Fibroblast of lung (primary cell): ENCODE results near the gene CTNND2. TPM values are rescaled to one million over a fixed set of nuclear protein-coding genes. Genes with fewer than 3 reads are reported as not detected.

Experiments used
- DNase-seq, 2 donors: peaks; one replicate each; pipeline versions ENCODE4 v3.0.0 to v3.0.0-alpha.2; 2010; ENCODE audit warnings: low read depth in 2 of 2
- H2AFZ ChIP-seq: 2 replicates; pipeline ENCODE4 v1.5.1; 2012; ENCODE audit warnings: low read length, control low read depth, inconsistent platforms
- H3K27ac ChIP-seq: 2 replicates; pipeline ENCODE4 v1.5.1; 2011; ENCODE audit warnings: low read length, control low read depth; ENCODE audit not compliant: insufficient read depth
- H3K27me3 ChIP-seq: 2 replicates; pipeline ENCODE4 v1.5.1; 2011; ENCODE audit warnings: mild to moderate bottlenecking, low read length; ENCODE audit not compliant: control insufficient read depth, insufficient read depth
- H3K36me3 ChIP-seq: 2 replicates; pipeline ENCODE4 v1.5.1; 2011; ENCODE audit warnings: low read length; ENCODE audit not compliant: control insufficient read depth, insufficient read depth
- H3K4me1 ChIP-seq: 2 replicates; pipeline ENCODE4 v1.5.1; 2011; ENCODE audit warnings: low read length; ENCODE audit not compliant: control insufficient read depth, insufficient read depth; ENCODE audit errors: extremely low read depth
- H3K4me2 ChIP-seq: 2 replicates; pipeline ENCODE4 v1.5.1; 2011; ENCODE audit warnings: low read length, control low read depth; ENCODE audit not compliant: insufficient read depth; ENCODE audit errors: extremely low read depth
- H3K4me3 ChIP-seq, 4 experiments: fragments of 200-600 bp in 1 of 4; sonication (generic) in 1 of 4; replicated peaks in 1 of 4; 2 replicates each; pipeline ENCODE4 v1.5.1; 2011 to 2016; ENCODE audit warnings: low read length in 4 of 4, low read depth in 3 of 4, mild to moderate bottlenecking in 3 of 4, control low read depth in 2 of 4, inconsistent platforms in 1 of 4, mixed read lengths in 1 of 4; ENCODE audit not compliant: insufficient read depth in 1 of 4; ENCODE audit errors: control extremely low read depth in 1 of 4
- H3K79me2 ChIP-seq: 2 replicates; pipeline ENCODE4 v1.5.1; 2012; ENCODE audit warnings: mild to moderate bottlenecking, low read length, inconsistent platforms; ENCODE audit not compliant: control insufficient read depth, insufficient read depth
- H3K9ac ChIP-seq: 2 replicates; pipeline ENCODE4 v1.5.1; 2011; ENCODE audit warnings: mild to moderate bottlenecking, low read length, control low read depth; ENCODE audit not compliant: insufficient read depth
- H3K9me3 ChIP-seq: 2 replicates; pipeline ENCODE4 v1.5.1; 2012; ENCODE audit warnings: low read depth, low read length; ENCODE audit not compliant: control insufficient read depth, insufficient read depth
- H4K20me1 ChIP-seq: 2 replicates; pipeline ENCODE4 v1.5.1; 2011; ENCODE audit warnings: low read length; ENCODE audit not compliant: control insufficient read depth, insufficient read depth; ENCODE audit errors: extremely low read depth
- EZH2 ChIP-seq: IDR thresholded peaks from 2 replicates; pipeline ENCODE4 v1.5.1; 2012; ENCODE audit warnings: low read length, control low read depth, mild to moderate bottlenecking; ENCODE audit errors: missing control alignments
- polyA plus RNA-seq, 2 donors: library from polyadenylated mRNA; depleted of rRNA in 1 of 2; stranded (reverse) in 1 of 2; unstranded in 1 of 2; fragments of >200 nt; gene quantifications; 2 replicates each; pipeline ENCODE4 v1.2.1, GENCODE V29; 2011 to 2012; ENCODE audit warnings: missing spikeins in 1 of 2
- total RNA-seq: library from RNA; depleted of rRNA; stranded (reverse); fragments of >200 nt; gene quantifications from 2 replicates; pipeline ENCODE4 v1.2.1, GENCODE V29; 2014
- TF ChIP-seq, protein P1 (sequence below), 2 donors: IDR thresholded peaks in 1 of 2; conservative IDR thresholded peaks in 1 of 2; 1 replicate in 1 of 2; 2 replicates in 1 of 2; pipeline ENCODE4 v1.5.1; 2011 to 2012; ENCODE audit warnings: low read length in 2 of 2, control low read depth in 1 of 2, inconsistent platforms in 1 of 2, low read depth in 1 of 2, mild to moderate bottlenecking in 1 of 2

CTNND2 gene
- total and polyA plus RNA-seq, 2 donors (not counting 1 experiment from before 2014, with no cell fraction given) = not detected

DNA sequence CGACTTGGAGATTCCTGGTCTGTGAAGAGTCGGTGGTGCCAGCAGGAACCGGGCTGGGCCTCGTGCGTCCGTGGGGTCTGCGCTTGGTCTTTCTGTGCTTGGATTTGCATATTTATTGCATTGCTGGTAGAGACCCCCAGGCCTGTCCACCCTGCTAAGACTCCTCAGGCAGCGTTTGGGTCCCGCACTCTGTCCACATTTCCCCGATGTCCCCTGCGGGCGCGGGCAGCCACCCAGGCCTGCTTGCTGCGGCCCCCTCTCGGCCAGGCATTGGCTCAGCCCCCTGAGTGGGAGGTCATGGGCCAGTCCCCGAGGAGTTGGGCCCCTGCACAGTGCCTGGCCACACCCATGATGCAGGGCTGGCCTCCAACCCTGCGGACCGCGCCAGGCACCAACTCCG lies 27.4 kb upstream of the CTNND2 start:
- Histone ChIP-seq H3K36me3 (no peaks in the 10 kb centered on the region), H3K4me2 (no peak overlapping the region), H3K79me2 (no peaks in the 10 kb centered on the region), H3K27me3 (no peaks in the 10 kb centered on the region), H3K9me3 (no peaks in the 10 kb centered on the region), H4K20me1 (no peaks in the 10 kb centered on the region), H3K4me3 (no peak overlapping the region), H3K27ac (no peak overlapping the region), H3K4me1 (no peaks in the 10 kb centered on the region), H3K9ac (no peak overlapping the region), H2AFZ (no peak overlapping the region)
- no peak for DNase-seq
- TF ChIP-seq, protein P1, sequence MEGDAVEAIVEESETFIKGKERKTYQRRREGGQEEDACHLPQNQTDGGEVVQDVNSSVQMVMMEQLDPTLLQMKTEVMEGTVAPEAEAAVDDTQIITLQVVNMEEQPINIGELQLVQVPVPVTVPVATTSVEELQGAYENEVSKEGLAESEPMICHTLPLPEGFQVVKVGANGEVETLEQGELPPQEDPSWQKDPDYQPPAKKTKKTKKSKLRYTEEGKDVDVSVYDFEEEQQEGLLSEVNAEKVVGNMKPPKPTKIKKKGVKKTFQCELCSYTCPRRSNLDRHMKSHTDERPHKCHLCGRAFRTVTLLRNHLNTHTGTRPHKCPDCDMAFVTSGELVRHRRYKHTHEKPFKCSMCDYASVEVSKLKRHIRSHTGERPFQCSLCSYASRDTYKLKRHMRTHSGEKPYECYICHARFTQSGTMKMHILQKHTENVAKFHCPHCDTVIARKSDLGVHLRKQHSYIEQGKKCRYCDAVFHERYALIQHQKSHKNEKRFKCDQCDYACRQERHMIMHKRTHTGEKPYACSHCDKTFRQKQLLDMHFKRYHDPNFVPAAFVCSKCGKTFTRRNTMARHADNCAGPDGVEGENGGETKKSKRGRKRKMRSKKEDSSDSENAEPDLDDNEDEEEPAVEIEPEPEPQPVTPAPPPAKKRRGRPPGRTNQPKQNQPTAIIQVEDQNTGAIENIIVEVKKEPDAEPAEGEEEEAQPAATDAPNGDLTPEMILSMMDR (conservative IDR thresholded peaks at IDR 0.05 in 1 of 2, IDR thresholded peaks at IDR 0.05 in 1 of 2; ENCODE audit: low read depth in 1 of 2, low read length in 2 of 2) = no peak
- TF ChIP-seq EZH2 = no peak

DNA sequence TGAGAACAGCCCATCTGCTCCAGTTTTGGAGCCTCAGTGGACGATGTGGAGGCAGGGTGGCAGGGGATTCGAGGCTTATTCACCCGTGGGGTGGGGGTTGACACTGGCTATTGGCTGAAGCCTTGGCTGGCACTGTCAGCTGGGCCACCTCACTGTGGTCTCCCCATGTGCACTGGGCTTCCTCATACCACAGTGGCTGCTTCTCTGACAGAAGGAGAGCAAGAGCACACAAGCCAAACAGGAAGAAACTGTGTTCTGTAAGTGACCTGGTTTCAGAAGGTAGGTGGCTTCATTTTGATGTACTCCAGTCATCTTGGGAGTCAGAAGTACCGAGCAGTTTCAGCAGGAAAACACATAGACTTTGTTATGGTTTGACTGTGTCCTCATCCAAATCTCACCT lies 24.7 kb upstream of the CTNND2 start:
- Histone ChIP-seq H3K4me2 (no peak overlapping the region), H2AFZ (no peak overlapping the region), H3K9me3 (no peaks in the 10 kb centered on the region), H4K20me1 (no peaks in the 10 kb centered on the region), H3K27ac (no peak overlapping the region), H3K4me3 (no peak overlapping the region), H3K79me2 (no peaks in the 10 kb centered on the region), H3K4me1 (no peaks in the 10 kb centered on the region), H3K9ac (no peak overlapping the region), H3K27me3 (no peaks in the 10 kb centered on the region), H3K36me3 (no peaks in the 10 kb centered on the region)
- TF ChIP-seq EZH2 = no peak
- TF ChIP-seq, protein P1 (conservative IDR thresholded peaks at IDR 0.05 in 1 of 2, IDR thresholded peaks at IDR 0.05 in 1 of 2; ENCODE audit: low read depth in 1 of 2, low read length in 2 of 2) = no peak
- no peak for DNase-seq

DNA sequence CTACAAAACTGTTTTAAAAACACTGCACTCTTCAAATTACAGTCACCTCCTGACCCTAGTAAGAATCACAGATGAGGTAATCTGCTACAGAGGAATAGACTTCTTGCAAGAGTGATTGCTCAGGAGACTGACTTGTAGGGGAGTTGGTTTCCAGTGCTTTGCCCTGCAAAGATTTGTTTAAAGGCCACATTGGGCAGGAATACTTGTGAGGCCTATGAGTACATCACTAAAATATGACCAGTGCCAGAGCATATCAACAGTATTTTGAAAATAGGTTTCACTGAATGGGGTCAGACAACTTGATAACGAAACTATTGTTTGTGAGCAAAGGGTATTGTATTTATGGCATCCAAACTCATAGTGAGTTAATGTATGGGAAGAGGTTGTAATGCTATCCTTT lies 21.5 kb upstream of the CTNND2 start:
- Histone ChIP-seq H3K79me2 (no peaks in the 10 kb centered on the region), H4K20me1 (no peaks in the 10 kb centered on the region), H3K4me1 (no peaks in the 10 kb centered on the region), H3K9me3 (no peaks in the 10 kb centered on the region), H3K36me3 (no peaks in the 10 kb centered on the region), H3K9ac (no peak overlapping the region), H3K4me3 (no peak overlapping the region), H3K27ac (no peak overlapping the region), H3K4me2 (no peak overlapping the region), H2AFZ (no peak overlapping the region), H3K27me3 (no peaks in the 10 kb centered on the region)
- no peak for TF ChIP-seq EZH2
- TF ChIP-seq, protein P1 (conservative IDR thresholded peaks at IDR 0.05 in 1 of 2, IDR thresholded peaks at IDR 0.05 in 1 of 2; ENCODE audit: low read depth in 1 of 2, low read length in 2 of 2) = no peak
- peak in 1 of 2 donors; percentile 11 for DNase-seq
